Sigmoid colon (tissue), 4 donors: Measurements from ENCODE around the gene ARSI.

Source experiments
- EP300 ChIP-seq, 4 donors: sonication (generic); formaldehyde crosslinking; IDR thresholded peaks; one replicate each; pipeline ENCODE4 v1.6.1; 2017; ENCODE audit warnings: antibody characterized with exemption in 4 of 4
- POLR2A ChIP-seq, 2 donors: fragments of 450-650 bp; IDR thresholded peaks; one replicate each; pipeline ENCODE4 v1.6.1; 2016; ENCODE audit warnings: antibody characterized with exemption in 2 of 2, mild to moderate bottlenecking in 2 of 2, moderate library complexity in 2 of 2
- POLR2AphosphoS5 ChIP-seq, 4 donors: sonication (generic); formaldehyde crosslinking; IDR thresholded peaks; one replicate each; pipeline ENCODE4 v1.6.1; 2017; ENCODE audit warnings: antibody characterized with exemption in 4 of 4
- TF ChIP-seq, protein P1 (sequence below), 4 experiments: fragments of 450-650 bp in 3 of 4; fragments of 200-600 bp in 1 of 4; IDR thresholded peaks; one replicate each; pipeline ENCODE4 v1.5.1; 2016 to 2019; ENCODE audit warnings: antibody characterized with exemption in 4 of 4, mild to moderate bottlenecking in 3 of 4, moderate library complexity in 2 of 4

GRCh38 chr5:150277043-150277442 is 25.7 kb downstream of the ARSI start:
- TF ChIP-seq, protein P1, sequence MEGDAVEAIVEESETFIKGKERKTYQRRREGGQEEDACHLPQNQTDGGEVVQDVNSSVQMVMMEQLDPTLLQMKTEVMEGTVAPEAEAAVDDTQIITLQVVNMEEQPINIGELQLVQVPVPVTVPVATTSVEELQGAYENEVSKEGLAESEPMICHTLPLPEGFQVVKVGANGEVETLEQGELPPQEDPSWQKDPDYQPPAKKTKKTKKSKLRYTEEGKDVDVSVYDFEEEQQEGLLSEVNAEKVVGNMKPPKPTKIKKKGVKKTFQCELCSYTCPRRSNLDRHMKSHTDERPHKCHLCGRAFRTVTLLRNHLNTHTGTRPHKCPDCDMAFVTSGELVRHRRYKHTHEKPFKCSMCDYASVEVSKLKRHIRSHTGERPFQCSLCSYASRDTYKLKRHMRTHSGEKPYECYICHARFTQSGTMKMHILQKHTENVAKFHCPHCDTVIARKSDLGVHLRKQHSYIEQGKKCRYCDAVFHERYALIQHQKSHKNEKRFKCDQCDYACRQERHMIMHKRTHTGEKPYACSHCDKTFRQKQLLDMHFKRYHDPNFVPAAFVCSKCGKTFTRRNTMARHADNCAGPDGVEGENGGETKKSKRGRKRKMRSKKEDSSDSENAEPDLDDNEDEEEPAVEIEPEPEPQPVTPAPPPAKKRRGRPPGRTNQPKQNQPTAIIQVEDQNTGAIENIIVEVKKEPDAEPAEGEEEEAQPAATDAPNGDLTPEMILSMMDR (IDR thresholded peaks at IDR 0.05), result no peak
- TF ChIP-seq POLR2A (IDR thresholded peaks at IDR 0.05), result no peak
- no peak for TF ChIP-seq POLR2AphosphoS5 (IDR thresholded peaks at IDR 0.05)
- no peak for TF ChIP-seq EP300 (IDR thresholded peaks at IDR 0.05)
